A673 (cell line): Measurements from ENCODE around the gene RPL36A.

Experiments
- CTCF ChIP-seq: fragments of 300-800, 200-600 bp; sonication (generic); conservative IDR thresholded peaks from 2 replicates; pipeline ENCODE4 v1.5.1; 2017; ENCODE audit warnings: low read depth, mild to moderate bottlenecking, antibody characterized with exemption, low read length, moderate library complexity, mixed read lengths
- EZH2 ChIP-seq: fragments of 200-600 bp; sonication (generic); IDR thresholded peaks from 2 replicates; pipeline ENCODE4 v1.6.1; 2017; ENCODE audit warnings: borderline replicate concordance, low read depth, mild to moderate bottlenecking, mixed read lengths, antibody characterized with exemption, low read length; ENCODE audit not compliant: poor library complexity, severe bottlenecking

GRCh38 chrX:101362116-101362515 lies 28.7 kb upstream of the RPL36A start:
- TF ChIP-seq CTCF (no peak), EZH2 (no peak)
